Measurements from ENCODE around the gene GNLY.

Gene GNLY

GRCh38 chr2:85744741-85745601, 50.8 kb downstream of the GNLY start:
- no peak for DNase-seq (ENCODE audit: low spot score)

- DNase-seq (ENCODE audit: low spot score) = no peak
Observed at GRCh38 chr2:85745619-85746018, 51.5 kb downstream of the GNLY start.

DNA sequence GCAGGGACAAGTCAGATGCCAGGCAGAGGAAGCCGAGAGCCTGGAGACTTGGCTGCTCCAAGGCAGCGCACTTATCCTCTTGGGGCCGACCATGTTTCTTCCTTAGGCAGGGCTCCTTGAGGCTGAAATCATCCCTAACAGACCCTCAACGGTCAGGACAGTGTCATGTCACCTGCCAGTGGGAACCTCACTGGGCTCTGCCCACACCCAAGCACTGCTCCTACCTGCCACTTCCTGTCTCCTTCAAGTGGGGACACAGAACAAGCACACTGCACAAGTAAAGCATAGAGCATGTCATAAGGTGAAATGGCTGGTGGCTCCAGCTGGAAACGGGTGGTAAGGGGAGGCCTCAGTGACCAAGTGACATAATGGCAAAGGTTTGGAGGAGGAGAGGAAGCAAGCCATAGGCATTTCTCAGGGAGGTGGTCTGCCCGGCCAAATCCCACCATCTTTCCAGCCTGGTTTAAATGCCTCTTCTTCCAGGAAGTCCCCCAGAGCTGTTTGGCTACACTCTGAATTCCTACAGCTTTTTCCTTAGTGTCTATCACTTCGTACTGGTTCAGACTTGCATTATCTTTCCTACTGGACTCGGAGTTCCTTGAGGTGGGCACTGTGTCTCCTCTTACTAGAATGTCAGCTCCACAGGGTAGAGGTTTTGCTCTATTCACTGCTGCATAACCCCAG, 52.3 kb downstream of the GNLY start:
- DNase-seq (ENCODE audit: low spot score) = no peak

DNA sequence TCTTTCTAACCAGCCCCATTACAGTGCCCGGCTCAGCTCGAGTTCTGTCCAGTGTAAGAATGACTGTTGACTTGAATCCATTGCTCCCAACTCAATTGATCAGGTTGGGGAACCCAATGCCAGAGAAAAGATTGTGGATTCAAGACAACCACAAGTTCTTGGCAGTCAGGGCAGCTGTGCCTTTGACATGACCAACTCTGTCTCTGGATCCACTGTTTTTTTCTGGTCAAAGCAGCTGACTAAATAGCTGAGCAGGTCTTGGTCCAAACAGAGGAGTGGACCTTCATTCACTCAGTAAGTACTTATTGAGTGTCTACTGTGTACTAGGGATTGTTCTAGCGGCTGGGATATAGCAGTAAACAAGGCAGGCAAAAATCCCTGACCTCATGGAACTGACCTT, 53.3 kb downstream of the GNLY start:
- no peak for DNase-seq (ENCODE audit: low spot score)

DNA sequence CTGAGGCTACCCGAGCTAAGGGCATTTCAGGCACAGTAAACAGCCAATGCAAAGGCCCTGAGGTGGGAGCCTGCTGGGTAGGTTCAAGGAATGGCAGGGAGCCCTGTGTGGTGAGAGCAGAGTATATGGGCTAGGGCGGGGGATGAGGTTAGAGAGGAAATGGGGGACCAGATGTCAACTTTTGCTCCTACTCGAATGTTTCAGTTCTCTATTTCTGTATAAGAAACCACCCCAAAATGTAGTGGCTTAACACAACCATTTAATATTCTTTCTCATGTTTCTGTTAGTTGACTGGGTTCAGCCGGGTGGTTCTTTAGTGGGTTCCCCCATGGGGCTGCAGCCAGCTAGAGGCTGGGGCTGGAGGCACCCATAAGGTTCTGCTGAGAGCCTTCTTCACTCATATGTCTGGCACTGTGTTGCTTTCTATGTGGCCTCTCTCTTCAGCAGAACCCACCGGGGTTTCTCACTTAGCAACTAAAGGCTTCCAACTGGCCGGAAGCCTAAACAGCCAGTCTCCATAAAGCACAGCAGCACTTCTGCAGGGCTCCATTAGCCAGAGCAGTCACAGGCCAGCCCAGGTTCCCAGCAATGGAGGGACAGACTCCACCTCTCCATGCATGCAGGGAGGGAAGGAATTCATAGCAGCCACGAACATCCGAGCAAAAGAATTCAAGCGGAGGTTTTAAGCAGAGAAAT, 54.0 kb downstream of the GNLY start:
- no peak for DNase-seq (ENCODE audit: low spot score)

Measured in HuH-7 (cell line).